GM12873 (cell line): ENCODE data around the gene ZNF35.

ENCODE experiments used
- TF ChIP-seq, protein P1 (sequence below): IDR thresholded peaks from 2 replicates; pipeline ENCODE4 v1.5.1; 2012; ENCODE audit warnings: low read depth, mild to moderate bottlenecking, moderate library complexity, low read length, control low read depth; ENCODE audit not compliant: insufficient read depth; ENCODE audit errors: missing control alignments

Gene ZNF35

GRCh38 chr3:44665173-44665572 lies 16.6 kb downstream of the ZNF35 start:
- TF ChIP-seq, protein P1, sequence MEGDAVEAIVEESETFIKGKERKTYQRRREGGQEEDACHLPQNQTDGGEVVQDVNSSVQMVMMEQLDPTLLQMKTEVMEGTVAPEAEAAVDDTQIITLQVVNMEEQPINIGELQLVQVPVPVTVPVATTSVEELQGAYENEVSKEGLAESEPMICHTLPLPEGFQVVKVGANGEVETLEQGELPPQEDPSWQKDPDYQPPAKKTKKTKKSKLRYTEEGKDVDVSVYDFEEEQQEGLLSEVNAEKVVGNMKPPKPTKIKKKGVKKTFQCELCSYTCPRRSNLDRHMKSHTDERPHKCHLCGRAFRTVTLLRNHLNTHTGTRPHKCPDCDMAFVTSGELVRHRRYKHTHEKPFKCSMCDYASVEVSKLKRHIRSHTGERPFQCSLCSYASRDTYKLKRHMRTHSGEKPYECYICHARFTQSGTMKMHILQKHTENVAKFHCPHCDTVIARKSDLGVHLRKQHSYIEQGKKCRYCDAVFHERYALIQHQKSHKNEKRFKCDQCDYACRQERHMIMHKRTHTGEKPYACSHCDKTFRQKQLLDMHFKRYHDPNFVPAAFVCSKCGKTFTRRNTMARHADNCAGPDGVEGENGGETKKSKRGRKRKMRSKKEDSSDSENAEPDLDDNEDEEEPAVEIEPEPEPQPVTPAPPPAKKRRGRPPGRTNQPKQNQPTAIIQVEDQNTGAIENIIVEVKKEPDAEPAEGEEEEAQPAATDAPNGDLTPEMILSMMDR = no peak

GRCh38 chr3:44666346-44666745 lies 17.8 kb downstream of the ZNF35 start:
- TF ChIP-seq, protein P1 = no peak

DNA sequence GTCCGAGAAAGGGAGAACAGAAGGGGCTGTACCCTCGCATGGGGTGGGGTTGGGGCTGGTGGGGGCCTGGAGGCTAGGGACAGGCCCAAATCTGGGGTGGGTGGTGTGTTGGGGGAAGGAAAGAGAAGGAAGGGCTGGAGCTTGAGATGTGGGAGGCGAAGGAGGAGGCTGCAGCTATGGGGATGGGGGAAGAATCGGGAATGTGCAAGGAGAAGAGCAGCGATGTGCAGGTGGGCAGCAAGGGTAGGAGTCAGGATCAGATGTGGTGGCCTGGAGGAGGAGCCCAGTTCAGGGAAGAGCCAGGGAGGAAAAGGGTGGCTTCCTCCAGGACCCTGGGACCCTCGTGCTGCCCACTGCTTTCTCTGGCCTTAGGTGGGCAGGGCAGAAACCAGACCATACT lies 21.2 kb downstream of the ZNF35 start:
- TF ChIP-seq, protein P1 = no peak

- TF ChIP-seq, protein P1 = no peak
Observed at GRCh38 chr3:44674211-44674610, 25.7 kb downstream of the ZNF35 start.

DNA sequence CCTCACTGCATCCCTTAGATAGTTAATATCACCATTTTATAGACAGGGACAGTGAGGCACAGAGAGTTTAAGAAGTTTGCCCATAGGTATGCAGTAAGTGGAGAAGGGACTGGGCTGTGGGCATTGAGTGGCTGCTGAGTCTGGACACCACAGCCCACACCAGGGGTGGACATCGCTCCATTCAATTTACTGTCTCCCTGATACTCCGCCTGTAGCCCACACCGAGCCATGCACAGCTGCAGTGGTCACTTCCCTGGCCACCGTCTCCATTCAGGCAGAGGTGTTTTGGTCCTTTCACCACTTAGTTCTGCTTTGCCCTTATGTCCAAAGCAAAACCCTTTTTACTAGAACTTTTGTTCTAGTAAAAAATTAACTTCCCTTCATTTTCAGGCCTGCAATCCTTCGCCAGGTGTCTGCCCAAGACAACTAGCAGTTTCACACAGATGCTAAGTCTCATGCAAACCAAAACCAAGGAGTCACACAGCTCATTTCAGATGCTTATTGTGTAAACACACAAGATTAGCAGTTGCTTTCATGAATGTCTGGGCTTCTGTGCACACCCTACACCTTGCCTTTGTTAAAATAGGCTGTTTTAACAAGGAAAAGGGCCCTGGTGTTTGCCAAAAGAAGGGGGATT lies 30.1 kb downstream of the ZNF35 start:
- TF ChIP-seq, protein P1 = no peak

GRCh38 chr3:44680921-44681455 lies 32.5 kb downstream of the ZNF35 start:
- TF ChIP-seq, protein P1 = no peak

- TF ChIP-seq, protein P1 = no peak
Observed at GRCh38 chr3:44682182-44682896, 33.8 kb downstream of the ZNF35 start.
